ACC112 (cell line): ENCODE measurements around the gene ASB6.
"Not testable (repeated sequence)": the region's sequence is repeated elsewhere in the genome, so short reads cannot be mapped to it uniquely, and the experiment has no call there.

Source experiments
- H2AFZ ChIP-seq: fragments of 200-600 bp; sonication (generic); one replicate; pipeline ENCODE4 v1.6.0; 2017; ENCODE audit warnings: antibody characterized with exemption, low read length; ENCODE audit not compliant: unreplicated experiment
- H3K27ac ChIP-seq: fragments of 200-600 bp; sonication (generic); 2 replicates; pipeline ENCODE4 v1.5.1; 2014; ENCODE audit warnings: low read depth, mild to moderate bottlenecking, antibody characterized with exemption, low read length, moderate library complexity
- H3K27me3 ChIP-seq: fragments of 200-600 bp; sonication (generic); 2 replicates; pipeline ENCODE4 v1.6.1; 2014; ENCODE audit warnings: mild to moderate bottlenecking, antibody characterized with exemption, low read length, moderate library complexity, mixed read lengths; ENCODE audit not compliant: insufficient read depth
- H3K36me3 ChIP-seq: fragments of 200-600 bp; sonication (generic); 2 replicates; pipeline ENCODE4 v1.6.1; 2016; ENCODE audit warnings: mild to moderate bottlenecking, antibody characterized with exemption, low read length, moderate library complexity, mixed read lengths; ENCODE audit not compliant: insufficient read depth
- H3K4me1 ChIP-seq: fragments of 200-600 bp; sonication (generic); one replicate; pipeline ENCODE4 v1.6.1; 2016; ENCODE audit warnings: low read length, mixed read lengths; ENCODE audit not compliant: insufficient read depth, unreplicated experiment, control insufficient read depth
- H3K4me3 ChIP-seq: fragments of 200-600 bp; sonication (generic); 2 replicates; pipeline ENCODE4 v1.5.1; 2014; ENCODE audit warnings: mild to moderate bottlenecking, low read depth, low read length
- H3K79me2 ChIP-seq: fragments of 200-600 bp; sonication (generic); one replicate; pipeline ENCODE4 v1.6.0; 2016; ENCODE audit warnings: low read length; ENCODE audit not compliant: control insufficient read depth, unreplicated experiment, insufficient read depth

ASB6 gene

DNA sequence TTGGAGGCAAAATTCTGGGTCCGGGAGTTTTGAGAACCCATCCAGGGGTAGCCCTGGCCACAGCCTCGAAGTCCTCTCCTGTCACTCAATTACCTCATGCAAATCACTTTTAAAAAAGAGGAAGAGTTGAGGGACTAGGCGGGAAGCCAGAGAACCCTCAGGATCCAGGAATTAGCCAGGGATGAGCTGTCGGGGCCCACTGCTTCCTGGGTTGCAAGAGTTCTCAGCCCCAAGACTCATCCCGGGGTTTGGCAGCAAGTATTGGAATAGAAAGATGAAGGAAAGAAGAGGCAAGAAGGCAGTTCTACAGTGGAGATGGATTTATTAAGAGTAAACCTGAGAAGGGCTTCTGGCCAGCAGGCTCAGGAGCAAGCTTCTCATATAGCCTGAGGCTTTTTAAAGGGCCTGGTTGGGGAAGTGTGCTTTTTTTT lies 46.6 kb downstream of the ASB6 start:
- Histone ChIP-seq H3K4me3 (peak overlapping the region; percentile 22; the same call in 1 of the 2 replicates), H2AFZ (peak overlapping the region; percentile 57), H3K27me3 (no peaks in the 10 kb centered on the region), H3K36me3 (no peaks in the 10 kb centered on the region), H3K4me1 (peaks cover 28% of the 10 kb centered on the region), H3K79me2 (no peaks in the 10 kb centered on the region), H3K27ac (peak overlapping the region; percentile 26; the same call in 1 of the 2 replicates)

DNA sequence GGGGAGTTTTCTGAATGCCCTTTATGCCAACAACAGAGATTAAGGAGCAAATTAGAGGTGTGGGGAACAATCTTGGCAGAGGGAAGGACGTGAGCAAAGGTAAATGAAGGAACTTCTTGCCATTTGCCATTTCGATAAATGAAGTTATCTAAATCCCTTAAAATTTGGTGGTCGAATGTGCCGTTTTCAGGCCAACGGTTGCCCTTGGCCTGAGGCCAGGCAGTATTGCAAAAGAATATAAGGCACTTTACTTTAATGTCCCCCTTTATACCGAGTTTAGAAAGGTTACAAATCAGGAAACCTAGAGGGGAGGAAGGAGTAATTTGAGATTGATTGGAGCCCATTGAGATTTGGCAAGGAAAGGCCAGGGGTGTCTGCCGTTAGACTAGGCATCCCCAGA lies 47.3 kb downstream of the ASB6 start:
- no peaks in the 10 kb centered on the region for H3K36me3 ChIP-seq
- no peak overlapping the region for H3K27ac ChIP-seq
- H3K79me2 ChIP-seq = no peaks in the 10 kb centered on the region
- H3K27me3 ChIP-seq = no peaks in the 10 kb centered on the region
- peaks cover 28% of the 10 kb centered on the region for H3K4me1 ChIP-seq
- H2AFZ ChIP-seq = peak overlapping the region; percentile 57
- H3K4me3 ChIP-seq = no peak overlapping the region

DNA sequence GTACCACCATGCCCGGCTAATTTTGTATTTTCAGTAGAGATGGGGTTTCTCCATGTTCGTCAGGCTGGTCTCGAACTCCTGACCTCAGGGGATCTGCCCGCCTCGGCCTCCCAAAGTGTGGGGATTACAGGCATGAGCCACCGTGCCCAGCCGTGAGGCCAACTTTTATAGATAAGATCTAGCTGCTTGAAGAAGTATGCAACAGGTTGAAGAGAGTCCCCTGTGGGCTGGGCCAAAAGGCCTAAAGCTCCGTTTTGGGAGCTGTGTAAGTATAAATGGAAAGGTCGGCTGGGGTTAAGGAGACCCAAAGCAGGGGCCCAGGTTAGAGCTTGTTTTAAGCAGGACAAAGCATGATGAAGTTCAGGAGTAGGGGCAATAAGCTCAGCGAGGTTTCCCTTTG lies 49.2 kb downstream of the ASB6 start:
- H3K4me1 ChIP-seq = peaks cover 21% of the 10 kb centered on the region
- not testable (repeated sequence) for H3K27me3 ChIP-seq, H3K79me2 ChIP-seq, H3K36me3 ChIP-seq, H3K4me3 ChIP-seq, H2AFZ ChIP-seq, H3K27ac ChIP-seq

DNA sequence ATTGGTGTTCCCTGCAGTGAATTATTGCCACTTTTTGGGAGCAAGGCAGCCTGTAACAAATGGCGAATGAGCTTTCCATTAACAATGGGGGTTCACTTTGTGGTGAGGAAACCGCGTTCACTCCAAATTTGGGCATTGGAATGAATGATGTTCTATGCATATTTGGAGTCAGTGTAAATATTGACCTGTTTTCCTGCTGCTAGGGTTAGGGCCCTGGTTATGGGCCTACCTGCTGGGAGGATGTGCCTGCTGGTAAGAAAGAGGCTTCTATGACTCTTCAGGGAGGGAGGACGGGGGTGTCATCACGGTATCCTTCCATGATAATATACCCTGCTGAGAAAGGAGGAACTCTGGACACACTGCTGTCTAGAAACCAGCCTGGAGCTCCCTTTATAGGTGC lies 50.0 kb downstream of the ASB6 start:
- H3K27me3 ChIP-seq = no peaks in the 10 kb centered on the region
- H3K4me3 ChIP-seq = no peak overlapping the region
- no peak overlapping the region for H3K27ac ChIP-seq
- no peaks in the 10 kb centered on the region for H3K79me2 ChIP-seq
- no peak overlapping the region for H2AFZ ChIP-seq
- H3K36me3 ChIP-seq = no peaks in the 10 kb centered on the region
- peaks cover 17% of the 10 kb centered on the region for H3K4me1 ChIP-seq

DNA sequence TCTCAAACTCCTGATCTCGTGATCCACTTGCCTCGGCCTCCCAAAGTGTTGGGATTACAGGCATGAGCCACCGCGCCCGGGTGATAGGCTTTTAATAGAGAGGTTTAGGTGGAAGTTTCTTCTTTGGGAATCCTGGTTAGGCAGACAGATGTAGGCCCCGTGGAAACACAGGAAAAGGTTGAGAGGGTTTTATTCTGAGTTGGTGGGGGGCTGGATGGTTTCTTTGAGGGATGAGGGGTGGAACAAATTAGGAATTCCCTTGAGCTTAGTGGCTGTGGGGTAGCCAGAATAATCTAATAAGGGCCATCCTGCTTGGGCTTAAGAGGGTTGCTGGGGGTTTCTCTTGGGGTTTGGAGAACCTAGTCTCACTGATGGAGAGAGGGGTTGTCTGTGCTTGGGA lies 51.5 kb downstream of the ASB6 start:
- Histone ChIP-seq H3K4me1 (peaks cover 8% of the 10 kb centered on the region), H3K79me2 (no peaks in the 10 kb centered on the region), H3K36me3 (no peaks in the 10 kb centered on the region), H3K27me3 (no peaks in the 10 kb centered on the region), H2AFZ (no peak overlapping the region), H3K4me3 (no peak overlapping the region), H3K27ac (no peak overlapping the region)

DNA sequence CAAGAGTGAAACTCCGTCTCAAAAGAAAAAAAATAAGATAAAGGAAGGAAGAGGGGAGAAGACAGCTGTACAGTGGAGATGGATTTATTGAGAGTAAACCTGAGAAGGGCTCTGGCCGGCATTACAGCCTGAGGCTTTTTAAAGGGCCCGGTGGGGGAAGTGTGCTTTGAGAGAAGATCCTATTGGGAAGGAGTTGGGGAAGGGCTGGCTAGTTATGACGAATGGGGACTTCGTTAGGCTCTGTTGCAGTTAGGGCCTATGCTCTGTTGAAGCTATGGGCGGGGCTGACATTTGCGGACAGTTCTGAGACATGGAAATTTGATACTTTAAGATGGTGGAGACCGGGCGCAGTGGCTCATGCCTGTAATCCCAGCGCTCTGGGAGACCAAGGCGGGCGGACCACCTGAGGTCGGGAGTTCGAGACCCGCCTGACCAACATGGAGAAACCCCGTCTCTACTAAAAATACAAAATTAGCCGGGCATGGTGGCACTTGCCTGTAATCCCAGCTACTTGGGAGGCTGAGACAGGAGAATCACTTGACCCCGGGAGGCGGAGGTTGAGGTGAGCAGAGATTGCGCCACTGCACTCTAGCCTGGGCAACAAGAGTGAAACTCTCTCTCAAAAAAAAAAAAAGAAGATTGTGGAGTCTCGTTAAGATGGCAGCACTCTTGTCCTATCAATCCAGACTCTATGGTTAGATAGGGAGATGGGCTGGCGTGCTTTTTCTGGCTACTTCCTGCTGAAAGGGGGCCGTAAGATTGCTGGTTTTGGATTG lies 54.3 kb downstream of the ASB6 start:
- Histone ChIP-seq H3K27me3 (no peaks in the 10 kb centered on the region), H3K4me1 (peaks cover 5% of the 10 kb centered on the region), H3K4me3 (no peak overlapping the region), H3K36me3 (no peaks in the 10 kb centered on the region), H2AFZ (no peak overlapping the region), H3K79me2 (no peaks in the 10 kb centered on the region), H3K27ac (no peak overlapping the region)

DNA sequence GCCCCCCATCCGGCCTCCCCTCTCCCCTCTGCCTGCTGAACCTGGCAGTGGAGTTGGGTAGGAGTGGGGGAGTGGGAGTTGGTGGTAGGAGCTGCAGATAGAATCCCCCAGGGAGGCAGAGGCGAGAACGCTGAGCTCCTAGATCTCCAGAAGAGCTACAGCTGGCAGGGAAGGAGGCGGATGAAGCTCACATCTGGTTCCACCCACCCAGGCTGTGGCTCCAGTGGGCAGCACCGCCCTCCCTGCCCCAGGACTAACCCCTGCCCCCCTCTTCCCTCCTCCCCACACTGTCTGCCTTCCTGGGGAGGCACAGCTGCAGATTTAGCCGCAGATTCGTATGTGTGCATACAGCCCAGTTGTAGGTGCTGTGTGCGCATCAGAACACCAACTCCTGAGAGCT lies 55.3 kb downstream of the ASB6 start:
- Histone ChIP-seq H3K4me1 (peaks cover 5% of the 10 kb centered on the region), H2AFZ (no peak overlapping the region), H3K4me3 (no peak overlapping the region), H3K79me2 (no peaks in the 10 kb centered on the region), H3K27me3 (no peaks in the 10 kb centered on the region), H3K36me3 (no peaks in the 10 kb centered on the region), H3K27ac (no peak overlapping the region)

DNA sequence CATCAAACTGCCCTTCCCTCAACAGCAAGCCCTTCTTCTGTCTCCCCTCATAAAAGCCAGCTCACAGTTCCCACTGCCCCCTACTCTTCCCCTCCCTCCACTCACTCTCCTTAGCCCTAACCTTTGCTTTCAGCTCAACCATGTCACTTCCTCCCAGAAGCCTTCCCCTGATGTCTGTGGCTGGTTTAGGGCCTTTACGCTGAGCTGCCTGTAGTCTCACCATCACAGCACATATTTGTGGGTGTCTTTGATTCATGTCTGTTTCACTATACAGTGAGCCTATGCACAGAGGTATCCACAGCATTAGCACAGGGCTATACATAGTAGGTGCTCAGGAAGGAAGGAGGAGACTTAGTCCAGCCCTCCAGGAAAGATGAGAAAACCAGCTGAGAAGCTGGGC lies 55.7 kb downstream of the ASB6 start:
- peaks cover 5% of the 10 kb centered on the region for H3K4me1 ChIP-seq
- H2AFZ ChIP-seq = no peak overlapping the region
- H3K27me3 ChIP-seq = no peaks in the 10 kb centered on the region
- H3K36me3 ChIP-seq = no peaks in the 10 kb centered on the region
- H3K4me3 ChIP-seq = no peak overlapping the region
- H3K27ac ChIP-seq = no peak overlapping the region
- H3K79me2 ChIP-seq = no peaks in the 10 kb centered on the region

DNA sequence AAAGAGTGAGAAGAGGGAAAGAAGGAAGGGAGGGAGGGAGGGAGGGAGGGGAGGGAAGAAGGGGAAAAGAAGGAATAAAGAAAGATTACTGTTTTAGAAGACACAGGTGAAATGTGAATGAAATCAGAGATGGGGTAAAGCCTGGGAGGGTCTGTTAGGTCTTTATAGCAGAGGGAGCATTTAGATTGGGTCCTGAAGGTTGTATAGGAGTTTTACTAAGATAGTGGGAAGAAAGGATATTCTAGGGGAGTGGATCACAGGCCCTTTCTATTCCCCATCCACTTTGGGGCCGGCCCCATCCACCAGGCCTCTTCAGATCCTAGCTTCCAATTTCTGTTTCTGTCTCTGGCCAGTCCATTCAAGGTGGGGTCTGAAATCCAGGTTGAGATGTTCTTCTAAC lies 56.6 kb downstream of the ASB6 start:
- Histone ChIP-seq H3K27me3 (no peaks in the 10 kb centered on the region), H3K4me1 (peaks cover 5% of the 10 kb centered on the region), H3K27ac (no peak overlapping the region), H3K4me3 (no peak overlapping the region), H3K36me3 (no peaks in the 10 kb centered on the region), H3K79me2 (no peaks in the 10 kb centered on the region), H2AFZ (no peak overlapping the region)
